Subcutaneous preadipocyte (primary cell): ENCODE data around the gene BCL7C. TPM values are rescaled to one million over a fixed set of nuclear protein-coding genes. Genes with fewer than 3 reads are reported as not detected.

Experiments used
- small RNA-seq: library from RNA; depleted of rRNA; stranded (forward); fragments of <200 nt; gene quantifications from one replicate; pipeline ENCODE3, GENCODE V24; 2012
- total RNA-seq: library from RNA; depleted of rRNA; stranded (reverse); fragments of >200 nt; gene quantifications from 2 replicates; pipeline ENCODE4 v1.2.3, GENCODE V29; 2012

Gene BCL7C
- total RNA-seq, result 34.0 and 37.5 TPM in 2 replicates

DNA sequence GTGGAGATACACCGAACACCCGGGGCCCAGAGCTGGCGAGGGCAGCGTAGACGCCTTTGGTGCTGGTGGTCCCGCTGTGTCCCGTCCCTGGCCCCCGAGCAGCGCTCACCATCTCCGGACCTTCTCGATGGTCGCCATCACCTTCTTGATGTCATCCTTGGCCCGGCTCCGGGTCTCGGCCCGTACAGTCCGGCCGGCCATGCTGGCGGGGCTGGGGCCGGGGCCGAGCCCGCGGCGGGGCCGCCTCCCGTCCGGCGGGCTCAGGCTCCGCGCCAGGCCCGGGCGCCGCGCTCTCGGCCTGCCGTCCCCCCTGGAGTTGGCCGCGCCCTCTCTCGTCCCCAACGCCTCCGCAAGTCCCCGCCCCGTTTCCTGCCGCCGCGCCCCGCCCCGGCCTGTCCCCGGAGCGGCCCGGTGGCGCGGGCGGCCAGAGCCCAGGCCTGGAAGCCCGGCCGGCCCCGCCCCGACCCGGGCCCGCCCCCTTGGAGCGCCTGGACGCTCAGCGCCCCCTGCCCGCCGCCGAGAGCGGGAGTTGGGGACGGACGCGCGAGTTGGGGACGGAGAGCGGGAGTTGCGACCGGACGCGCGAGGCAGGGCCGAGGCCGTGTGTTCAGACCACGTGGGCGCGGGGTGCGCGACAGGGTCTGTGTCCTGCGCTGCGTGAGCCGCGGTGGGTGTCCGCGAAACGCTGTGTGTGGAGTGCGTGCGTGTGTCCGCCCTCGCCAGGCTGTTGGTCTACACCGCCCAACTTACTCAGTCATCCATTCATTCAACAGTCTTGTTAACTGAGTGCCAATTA, at the start of gene BCL7C:
BCL7C (minus strand) TSS at position 334 of the 796 bp plus-strand sequence; CDS start at position 201, 133 bp downstream.

DNA sequence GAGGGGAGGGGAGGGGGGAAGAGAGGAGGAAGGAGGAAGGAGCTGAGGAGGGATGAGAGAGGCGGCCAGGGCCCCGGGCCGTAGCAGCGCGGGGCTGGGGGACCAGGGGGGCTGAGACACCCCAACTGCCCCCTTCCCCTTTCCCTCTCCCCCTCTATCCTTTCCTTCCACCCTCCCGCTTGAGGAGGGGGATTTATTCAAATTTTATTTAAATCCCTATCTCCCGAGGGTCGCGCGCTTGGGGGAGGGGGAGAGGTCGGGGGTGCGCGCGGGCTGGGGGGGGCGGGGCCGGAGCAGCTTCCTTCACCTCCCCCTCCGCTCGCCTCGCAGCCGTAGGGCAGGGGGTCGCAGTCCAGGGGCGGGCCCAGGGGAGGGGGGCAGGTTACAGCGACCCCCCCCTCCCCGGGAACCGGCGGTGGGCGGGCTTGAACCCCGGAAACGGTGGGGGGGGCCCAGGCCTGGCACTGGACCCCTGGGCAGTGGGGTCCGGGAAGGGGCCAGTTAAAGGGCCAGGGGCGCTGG, 29.7 kb upstream of the BCL7C start, which contains the start of gene FBXL19:
FBXL19 (plus strand) TSS at position 19 of the 522 bp plus-strand sequence. CDS start 2,183 bp downstream, outside the sequence.

DNA sequence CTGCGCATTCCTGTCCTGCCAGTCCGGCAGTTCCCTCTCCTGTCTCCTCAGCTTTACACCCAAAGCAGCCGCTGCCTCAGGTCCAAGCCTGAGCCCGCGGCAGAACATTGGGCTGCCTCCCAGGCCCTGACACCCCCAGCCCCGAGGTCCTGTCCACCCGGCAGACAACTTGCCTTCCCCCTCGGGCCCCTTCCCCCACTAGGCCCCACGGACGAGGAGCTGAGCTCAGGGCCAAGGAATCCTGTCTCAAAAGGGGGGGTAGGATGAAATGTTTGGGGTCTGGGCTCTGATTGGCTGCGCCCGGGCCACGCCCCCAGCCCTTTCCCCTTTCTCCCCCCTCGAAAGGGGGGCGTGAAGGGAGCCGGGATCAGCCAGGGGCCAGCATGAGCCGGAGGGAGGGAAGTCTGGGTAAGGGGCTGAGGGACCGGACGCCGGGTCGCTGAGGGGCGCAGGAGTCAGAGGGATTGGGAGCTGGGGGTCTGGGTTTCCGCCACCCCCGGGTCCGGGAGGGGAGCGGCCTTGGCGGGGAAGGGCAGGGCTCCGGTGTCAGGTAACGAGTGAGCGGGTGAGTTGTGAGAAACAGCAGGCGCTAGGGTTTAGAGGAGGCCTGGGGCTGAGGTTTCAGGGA, 2.5 kb upstream of the BCL7C start, which contains the start of gene CTF1:
CTF1 (plus strand) TSS at position 354 of the 628 bp plus-strand sequence; CDS start at position 384, 30 bp downstream.

Small RNAs within 50 kb of the gene (small RNA-seq; reads per million reads assigned to genes)
- gene MIR4519, result not detected
- not detected for gene MIR762

Other genes starting within 250 kb of the BCL7C start
- 5.9 and 7.8 TPM in 2 replicates for gene PRR14, start 243.1 kb downstream of the BCL7C start, total RNA-seq
- gene FBRS, start 235.6 kb downstream of the BCL7C start, total RNA-seq, result 13.2 and 32.6 TPM in 2 replicates
- gene SRCAP, start 194.9 kb downstream of the BCL7C start, total RNA-seq, result 14.0 and 19.4 TPM in 2 replicates
- gene PHKG2, start 145.7 kb downstream of the BCL7C start, total RNA-seq, result 18.0 and 20.5 TPM in 2 replicates
- 1.5 and 2.5 TPM in 2 replicates for gene CFAP119, start 132.0 kb downstream of the BCL7C start, total RNA-seq
- gene RNF40, start 131.8 kb downstream of the BCL7C start, total RNA-seq, result 63.6 and 90.5 TPM in 2 replicates
- 13.6 and 14.1 TPM in 2 replicates for gene ZNF629, start 106.9 kb downstream of the BCL7C start, total RNA-seq
- gene CTF1, start 2.5 kb upstream of the BCL7C start, total RNA-seq, result 0.59 and 1.1 TPM in 2 replicates
- gene FBXL19, start 29.5 kb upstream of the BCL7C start, total RNA-seq, result 14.3 and 26.0 TPM in 2 replicates
- gene ORAI3, start 55.0 kb upstream of the BCL7C start, total RNA-seq, result 38.3 and 41.5 TPM in 2 replicates
- gene SETD1A, start 63.7 kb upstream of the BCL7C start, total RNA-seq, result 2.2 and 3.9 TPM in 2 replicates
- 100 and 164 TPM in 2 replicates for gene HSD3B7, start 91.1 kb upstream of the BCL7C start, total RNA-seq
- 0.98 and 1.1 TPM in 2 replicates for gene STX1B, start 116.6 kb upstream of the BCL7C start, total RNA-seq
- 21.7 and 23.3 TPM in 2 replicates for gene STX4, start 139.5 kb upstream of the BCL7C start, total RNA-seq
- gene ZNF668, start 180.2 kb upstream of the BCL7C start, total RNA-seq, result 11.4 and 15.2 TPM in 2 replicates
- gene ZNF646, start 180.3 kb upstream of the BCL7C start, total RNA-seq, result 14.0 and 18.6 TPM in 2 replicates
- gene PRSS53, start 194.9 kb upstream of the BCL7C start, total RNA-seq, result 1.5 and 3.3 TPM in 2 replicates
- 64.7 and 133 TPM in 2 replicates for gene VKORC1, start 200.7 kb upstream of the BCL7C start, total RNA-seq
- 40.3 and 44.1 TPM in 2 replicates for gene BCKDK, start 214.3 kb upstream of the BCL7C start, total RNA-seq
- 29.5 and 30.5 TPM in 2 replicates for gene KAT8, start 223.6 kb upstream of the BCL7C start, total RNA-seq
- not detected in 2 replicates for gene PRSS8, start 241.7 kb upstream of the BCL7C start, total RNA-seq